MG63 (cell line): Measurements from ENCODE around the gene ARHGDIG. TPM values are rescaled to one million over a fixed set of nuclear protein-coding genes. Genes with fewer than 3 reads are reported as not detected.
"Not testable (repeated sequence)": the region's sequence is repeated elsewhere in the genome, so short reads cannot be mapped to it uniquely, and the experiment has no call there.

Source experiments
- DNase-seq: peaks from one replicate; pipeline ENCODE4 v3.0.0-alpha.2; 2020
- H3K27me3 ChIP-seq: fragments of 250-450 bp; sonication (Bioruptor Pico); 2 replicates; pipeline ENCODE4 v1.5.1; 2020; ENCODE audit warnings: mild to moderate bottlenecking, moderate library complexity
- H3K36me3 ChIP-seq: fragments of 250-450 bp; sonication (Bioruptor Pico); 2 replicates; pipeline ENCODE4 v1.5.1; 2020; ENCODE audit warnings: mild to moderate bottlenecking, moderate library complexity
- H3K4me3 ChIP-seq: fragments of 250-450 bp; sonication (Bioruptor Pico); 2 replicates; pipeline ENCODE4 v1.5.1; 2020; ENCODE audit warnings: mild to moderate bottlenecking, moderate library complexity
- H3K9me3 ChIP-seq: fragments of 250-450 bp; sonication (Bioruptor Pico); 2 replicates; pipeline ENCODE4 v1.5.1; 2020; ENCODE audit warnings: mild to moderate bottlenecking, moderate library complexity
- total RNA-seq: library from RNA; depleted of rRNA; stranded (reverse); fragments of >200 nt; shearing (Covaris generic); gene quantifications from 2 replicates; pipeline ENCODE4 v1.2.3, GENCODE V29; 2014; ENCODE audit warnings: low replicate concordance

The ARHGDIG gene
- total RNA-seq, 1 experiment from 2014 or later: 5.9 TPM

DNA sequence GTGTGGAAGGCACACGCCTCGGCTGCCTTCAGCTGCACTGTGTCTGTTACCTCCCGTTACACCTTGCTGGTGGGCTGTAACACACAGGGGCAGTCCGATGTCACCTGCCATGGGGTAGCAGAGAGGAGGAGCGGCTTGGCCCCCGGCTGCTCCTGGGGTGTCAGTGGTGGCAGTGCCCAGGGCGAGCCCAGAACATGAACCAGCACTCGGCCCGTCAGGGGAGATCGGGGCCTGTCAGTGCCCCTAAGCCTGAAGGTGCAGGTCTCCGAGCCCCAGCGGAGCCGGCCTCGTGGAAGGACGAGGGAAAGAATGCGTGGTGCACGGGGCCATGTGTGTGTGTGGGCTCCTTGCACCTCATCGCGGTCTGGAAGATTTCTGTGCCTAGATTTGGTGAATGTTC is 20.1 kb upstream of the ARHGDIG start:
- Histone ChIP-seq H3K4me3 (no peak overlapping the region), H3K36me3 (peaks cover 15% of the 10 kb centered on the region; the same call in 1 of the 2 replicates), H3K9me3 (no peaks in the 10 kb centered on the region), H3K27me3 (no peaks in the 10 kb centered on the region)
- DNase-seq: no peak

GRCh38 chr16:261031-261691 is 19.2 kb upstream of the ARHGDIG start:
- no peak for DNase-seq
- Histone ChIP-seq H3K27me3 (no peaks in the 10 kb centered on the region), H3K9me3 (no peaks in the 10 kb centered on the region), H3K4me3 (no peak overlapping the region), H3K36me3 (peaks cover 15% of the 10 kb centered on the region; the same call in 1 of the 2 replicates)

DNA sequence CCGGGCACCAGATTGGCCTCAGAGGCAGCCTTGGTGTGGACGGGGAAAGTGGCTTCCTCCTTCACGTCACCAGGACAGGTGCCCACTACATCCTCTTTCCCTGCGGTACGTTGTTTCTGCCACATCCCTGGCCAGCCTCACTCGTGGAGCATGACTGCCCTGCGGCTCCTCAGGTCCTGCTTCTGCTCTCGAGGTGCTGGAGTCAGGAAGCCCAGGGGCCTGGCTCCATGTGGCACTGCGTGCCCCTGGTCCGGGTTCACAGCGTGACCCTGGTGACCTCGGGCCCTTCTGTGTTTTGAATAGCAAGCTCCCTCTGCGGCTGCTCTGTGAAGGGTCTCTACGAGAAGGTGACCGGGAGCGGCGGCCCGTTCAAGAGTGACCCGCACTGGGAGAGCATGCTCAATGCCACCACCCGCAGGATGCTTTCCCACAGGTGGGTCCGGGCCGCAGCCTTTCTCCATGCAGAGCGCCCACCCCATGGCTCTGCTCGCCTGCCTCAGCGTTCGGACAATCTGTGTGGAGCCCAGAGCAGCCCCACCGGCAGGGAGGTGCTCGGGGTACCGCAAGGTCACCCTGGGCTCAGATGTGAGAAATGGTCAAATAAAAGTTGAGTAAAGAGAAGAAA is 18.2 kb upstream of the ARHGDIG start:
- Histone ChIP-seq H3K9me3 (no peaks in the 10 kb centered on the region), H3K27me3 (no peaks in the 10 kb centered on the region), H3K36me3 (peaks cover 13% of the 10 kb centered on the region; the same call in 1 of the 2 replicates), H3K4me3 (no peak overlapping the region)
- no peak for DNase-seq

- no peaks in the 10 kb centered on the region for H3K27me3 ChIP-seq
- DNase-seq: no peak
- H3K9me3 ChIP-seq: no peaks in the 10 kb centered on the region
- H3K36me3 ChIP-seq: peaks cover 13% of the 10 kb centered on the region; the same call in 1 of the 2 replicates
- no peak overlapping the region for H3K4me3 ChIP-seq
Observed at GRCh38 chr16:263182-263774, 17.1 kb upstream of the ARHGDIG start.

DNA sequence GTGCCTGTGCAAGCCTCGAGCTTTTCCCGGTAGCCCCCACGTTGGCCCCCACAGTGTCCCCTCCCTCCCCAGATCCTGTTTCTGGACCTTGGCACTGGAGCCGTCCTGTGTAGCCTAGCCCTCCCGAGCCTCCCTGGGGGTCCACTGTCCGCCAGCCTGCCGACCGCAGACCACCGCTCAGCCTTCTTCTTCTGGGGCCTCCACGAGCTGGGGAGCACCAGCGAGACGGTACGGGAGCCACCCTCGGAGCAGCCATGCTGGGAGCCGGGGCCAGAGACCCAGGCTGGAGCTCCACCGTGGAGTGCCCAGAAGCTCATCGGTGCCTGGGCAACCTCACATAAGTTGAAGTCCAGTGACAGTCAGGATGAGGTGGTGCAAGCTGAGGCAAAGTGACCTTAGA is 16.4 kb upstream of the ARHGDIG start:
- Histone ChIP-seq H3K9me3 (no peaks in the 10 kb centered on the region), H3K27me3 (no peaks in the 10 kb centered on the region), H3K4me3 (no peak overlapping the region), H3K36me3 (peaks cover 13% of the 10 kb centered on the region; the same call in 1 of the 2 replicates)
- no peak for DNase-seq

GRCh38 chr16:264440-264951 is 15.9 kb upstream of the ARHGDIG start:
- Histone ChIP-seq H3K27me3 (no peaks in the 10 kb centered on the region), H3K36me3 (peaks cover 12% of the 10 kb centered on the region; the same call in 1 of the 2 replicates), H3K9me3 (no peaks in the 10 kb centered on the region), H3K4me3 (no peak overlapping the region)
- no peak for DNase-seq

- peaks cover 6% of the 10 kb centered on the region; the same call in 1 of the 2 replicates for H3K36me3 ChIP-seq
- H3K27me3 ChIP-seq: no peaks in the 10 kb centered on the region
- H3K9me3 ChIP-seq: no peaks in the 10 kb centered on the region
- no peak overlapping the region for H3K4me3 ChIP-seq
- DNase-seq: no peak
Observed at GRCh38 chr16:265002-265529, 15.3 kb upstream of the ARHGDIG start.

- Histone ChIP-seq H3K27me3 (no peaks in the 10 kb centered on the region), H3K36me3 (peaks cover 6% of the 10 kb centered on the region; the same call in 1 of the 2 replicates), H3K4me3 (no peak overlapping the region), H3K9me3 (no peaks in the 10 kb centered on the region)
- DNase-seq: no peak
Observed at GRCh38 chr16:265711-266110, 14.7 kb upstream of the ARHGDIG start.

GRCh38 chr16:266258-267164 is 13.9 kb upstream of the ARHGDIG start:
- no peaks in the 10 kb centered on the region for H3K9me3 ChIP-seq
- no peak overlapping the region for H3K4me3 ChIP-seq
- peaks cover 6% of the 10 kb centered on the region; the same call in 1 of the 2 replicates for H3K36me3 ChIP-seq
- H3K27me3 ChIP-seq: no peaks in the 10 kb centered on the region
- DNase-seq: no peak

DNA sequence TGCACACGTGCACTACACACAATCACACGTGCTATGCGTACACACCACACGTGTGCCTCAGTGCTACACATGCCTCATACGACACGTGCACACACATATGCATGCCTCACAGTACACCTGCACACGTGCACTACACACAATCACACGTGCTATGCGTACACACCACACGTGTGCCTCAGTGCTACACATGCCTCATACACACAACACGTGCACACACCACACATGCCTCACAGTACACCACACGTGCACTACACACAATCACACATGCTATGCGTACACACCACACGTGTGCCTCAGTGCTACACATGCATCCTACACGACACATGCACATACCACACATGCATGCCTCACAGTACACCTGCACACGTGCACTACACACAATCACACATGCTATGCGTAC is 12.8 kb upstream of the ARHGDIG start:
- not testable (repeated sequence) for H3K27me3 ChIP-seq, H3K9me3 ChIP-seq, H3K36me3 ChIP-seq, H3K4me3 ChIP-seq, DNase-seq

- Histone ChIP-seq H3K9me3 (no peaks in the 10 kb centered on the region), H3K36me3 (no peaks in the 10 kb centered on the region), H3K27me3 (no peaks in the 10 kb centered on the region), H3K4me3 (no peak overlapping the region)
- no peak for DNase-seq
Observed at GRCh38 chr16:268141-269053, 12.0 kb upstream of the ARHGDIG start.

DNA sequence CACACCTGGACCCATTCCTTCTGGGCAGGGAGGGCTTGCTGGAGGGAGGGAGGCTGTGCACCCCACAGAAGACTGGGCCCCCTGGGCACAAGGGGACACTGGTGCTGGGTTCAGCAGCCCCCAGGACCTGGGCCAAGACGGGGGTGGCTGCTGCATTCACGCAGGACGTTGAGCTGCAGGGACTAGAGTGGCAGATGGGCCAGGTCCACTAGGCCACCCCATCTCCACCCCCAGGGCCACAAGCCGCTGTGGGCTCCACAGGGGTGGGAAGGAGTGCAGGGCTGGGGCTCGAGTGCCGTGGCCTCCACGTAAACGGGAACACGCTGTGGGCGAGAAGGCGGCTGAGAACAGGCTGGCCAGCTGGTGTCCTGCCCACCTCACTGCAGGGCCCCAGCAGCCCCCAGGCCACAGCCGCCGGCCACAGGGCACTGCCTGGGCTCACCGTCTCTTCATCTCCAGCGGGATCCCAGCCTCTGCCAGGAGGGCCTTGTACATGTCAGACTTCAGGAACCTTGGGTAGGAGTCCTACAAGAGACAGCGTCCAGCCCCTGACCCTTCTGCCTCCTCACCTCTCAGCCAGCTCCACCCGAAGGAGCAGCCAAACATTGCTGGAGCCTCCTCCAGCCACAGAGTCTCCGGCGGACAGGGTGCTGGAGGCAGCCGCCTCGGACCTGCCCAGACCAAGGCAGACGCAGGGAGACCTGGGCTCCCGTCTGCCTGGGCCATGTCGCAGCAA is 11.2 kb upstream of the ARHGDIG start:
- Histone ChIP-seq H3K9me3 (no peaks in the 10 kb centered on the region), H3K4me3 (no peak overlapping the region), H3K36me3 (no peaks in the 10 kb centered on the region), H3K27me3 (no peaks in the 10 kb centered on the region)
- DNase-seq: no peak

DNA sequence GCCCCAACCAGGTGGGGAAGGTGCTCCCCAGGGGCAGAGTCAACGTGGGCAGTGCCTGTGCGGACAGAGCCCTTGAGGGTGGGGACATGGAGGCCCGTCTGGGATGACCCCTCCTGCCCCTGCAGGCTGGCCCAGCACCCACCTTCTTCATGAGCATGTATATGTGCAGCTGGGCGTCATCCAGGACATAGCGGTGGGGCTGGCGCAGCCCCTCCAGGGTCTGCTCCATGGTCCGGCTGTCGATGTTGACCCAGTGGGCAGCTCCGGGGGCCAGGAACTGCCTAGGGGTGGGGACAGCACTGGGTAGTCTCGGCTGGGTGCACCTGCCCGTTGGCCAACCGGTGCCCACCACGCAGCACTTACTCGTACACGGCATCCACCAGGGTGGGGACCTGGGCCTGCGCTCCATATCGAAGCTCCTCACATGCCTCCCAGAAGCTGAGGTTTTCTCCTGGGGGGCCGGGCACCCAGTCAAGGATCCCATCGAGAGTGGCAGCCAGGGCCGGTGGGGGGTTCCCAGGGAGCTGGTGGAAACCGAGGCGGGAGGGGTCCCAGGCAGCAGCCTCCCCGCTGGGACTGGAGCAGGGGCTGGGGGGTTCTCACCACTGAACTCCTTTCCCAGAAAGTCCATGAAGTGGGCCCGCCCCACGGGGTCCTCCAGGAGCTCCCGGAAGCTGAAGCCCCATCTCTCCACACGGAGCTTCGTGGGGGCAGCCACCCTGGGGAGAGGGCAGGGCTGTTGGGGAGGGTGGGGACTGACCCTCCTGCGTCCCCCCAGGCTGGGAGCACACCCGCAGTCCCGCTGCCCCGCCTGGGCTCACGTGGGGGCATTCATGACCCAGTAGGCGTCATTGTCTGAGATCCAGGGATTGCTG is 9.8 kb upstream of the ARHGDIG start:
- no peaks in the 10 kb centered on the region for H3K36me3 ChIP-seq
- H3K9me3 ChIP-seq: no peaks in the 10 kb centered on the region
- no peak for DNase-seq
- H3K4me3 ChIP-seq: no peak overlapping the region
- H3K27me3 ChIP-seq: no peaks in the 10 kb centered on the region
